ENCODE data around the gene DGKB.

GRCh38 chr7:14770614-14771013 is 131.9 kb downstream of the DGKB start:
- TF ChIP-seq EP300 (IDR thresholded peaks at IDR 0.05) (no peak), CTCF (IDR thresholded peaks at IDR 0.05) (no peak), POLR2A (IDR thresholded peaks at IDR 0.05) (no peak)

All from ovary (tissue), 3 donors.